GM10266 (cell line): ENCODE measurements around the gene ZNF446.
"Not testable (repeated sequence)": the region's sequence is repeated elsewhere in the genome, so short reads cannot be mapped to it uniquely, and the experiment has no call there.

ENCODE experiments used
- DNase-seq: peaks from one replicate; pipeline ENCODE4 v3.0.0; 2012; ENCODE audit errors: extremely low spot score
- CTCF ChIP-seq: IDR thresholded peaks from 2 replicates; pipeline ENCODE4 v1.5.1; 2012; ENCODE audit warnings: mild to moderate bottlenecking, low read depth; ENCODE audit not compliant: control insufficient read depth, insufficient read depth; ENCODE audit errors: missing control alignments

The ZNF446 gene

GRCh38 chr19:58498316-58499020 is 22.3 kb downstream of the ZNF446 start:
- TF ChIP-seq CTCF: no peak
- no peak for DNase-seq

- DNase-seq: peak; percentile 98
- TF ChIP-seq CTCF: no peak
Measured at GRCh38 chr19:58499021-58499927, 23.1 kb downstream of the ZNF446 start.

GRCh38 chr19:58500242-58500641 is 24.1 kb downstream of the ZNF446 start:
- no peak for DNase-seq
- TF ChIP-seq CTCF: no peak

GRCh38 chr19:58507602-58508223 is 31.6 kb downstream of the ZNF446 start:
- DNase-seq: not testable (repeated sequence)

GRCh38 chr19:58509731-58510083 is 33.6 kb downstream of the ZNF446 start:
- no peak for DNase-seq
- TF ChIP-seq CTCF: no peak

- TF ChIP-seq CTCF: no peak
- DNase-seq: no peak
Measured at GRCh38 chr19:58510084-58510862, 34.1 kb downstream of the ZNF446 start.
